ENCODE results near the gene IL17RA.
"Not testable (repeated sequence)": the region's sequence is repeated elsewhere in the genome, so short reads cannot be mapped to it uniquely, and the experiment has no call there.

The IL17RA gene

GRCh38 chr22:17084554-17085276 lies at the start of gene IL17RA:
IL17RA (plus strand) TSS chr22:17085000; CDS start chr22:17085092, 92 bp downstream.
- peak; percentile 93 for DNase-seq

DNA sequence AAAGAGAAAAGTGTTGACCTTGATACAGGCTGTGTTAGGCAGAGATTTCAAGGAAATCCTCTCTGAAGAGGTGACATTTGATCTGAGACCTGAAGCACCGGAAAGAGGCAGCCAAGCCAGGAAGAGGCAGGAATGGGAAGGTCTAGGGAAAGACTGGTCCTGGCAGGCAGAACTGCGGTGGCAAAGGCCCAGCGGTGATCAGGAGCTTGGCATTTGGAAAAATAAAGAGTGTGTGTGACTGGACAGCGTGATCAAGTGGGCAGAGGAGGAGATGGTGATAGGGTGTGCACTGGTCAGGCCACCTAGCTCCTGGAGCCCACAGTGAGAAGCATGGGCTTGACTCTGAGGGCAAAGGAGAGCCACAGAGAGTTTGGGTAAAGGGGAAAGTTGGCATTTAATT lies 49.6 kb upstream of the IL17RA start:
- DNase-seq: no peak

DNA sequence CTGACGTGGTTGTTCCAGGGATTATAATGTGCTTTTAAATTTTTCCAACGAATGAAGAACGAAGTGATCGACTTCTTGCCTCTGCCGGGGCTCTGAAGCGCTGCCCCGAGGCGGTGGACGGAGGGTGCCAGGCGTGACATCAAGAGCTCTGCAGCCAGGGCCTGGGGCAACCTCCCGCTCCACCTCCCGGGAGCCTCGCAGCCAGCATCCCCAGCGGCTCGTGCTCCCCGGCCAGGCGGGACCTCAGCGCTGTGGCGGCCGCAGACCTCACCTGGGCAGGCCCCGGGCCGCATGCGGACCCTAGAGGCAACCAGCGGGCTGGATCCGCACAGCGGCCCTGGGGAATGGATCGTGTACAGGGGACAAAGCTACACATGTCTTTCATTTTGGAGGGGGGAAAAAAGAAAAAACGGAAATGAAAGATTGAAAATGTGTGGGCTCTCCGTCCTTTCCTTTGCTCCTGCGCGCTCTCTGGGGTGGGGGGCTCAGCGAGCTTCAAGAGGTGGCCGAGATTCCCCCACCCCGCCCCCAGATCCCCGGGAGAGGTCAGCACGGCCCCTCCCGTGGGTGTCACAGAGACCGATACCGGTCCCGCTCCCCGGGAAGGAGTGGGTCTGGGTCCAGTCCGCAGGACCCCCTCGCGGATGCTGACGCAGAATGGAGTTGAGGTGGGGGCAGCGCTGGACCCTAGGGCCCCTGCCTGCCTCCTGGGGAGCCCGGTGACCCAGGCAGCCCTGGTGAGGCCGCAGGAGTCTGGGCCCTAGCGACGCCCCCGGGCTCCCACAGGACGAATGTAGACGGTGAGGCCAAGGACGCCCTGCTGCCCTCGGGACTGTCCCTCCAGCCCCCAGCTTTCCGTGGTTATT lies 48.6 kb upstream of the IL17RA start:
- not testable (repeated sequence) for DNase-seq

DNA sequence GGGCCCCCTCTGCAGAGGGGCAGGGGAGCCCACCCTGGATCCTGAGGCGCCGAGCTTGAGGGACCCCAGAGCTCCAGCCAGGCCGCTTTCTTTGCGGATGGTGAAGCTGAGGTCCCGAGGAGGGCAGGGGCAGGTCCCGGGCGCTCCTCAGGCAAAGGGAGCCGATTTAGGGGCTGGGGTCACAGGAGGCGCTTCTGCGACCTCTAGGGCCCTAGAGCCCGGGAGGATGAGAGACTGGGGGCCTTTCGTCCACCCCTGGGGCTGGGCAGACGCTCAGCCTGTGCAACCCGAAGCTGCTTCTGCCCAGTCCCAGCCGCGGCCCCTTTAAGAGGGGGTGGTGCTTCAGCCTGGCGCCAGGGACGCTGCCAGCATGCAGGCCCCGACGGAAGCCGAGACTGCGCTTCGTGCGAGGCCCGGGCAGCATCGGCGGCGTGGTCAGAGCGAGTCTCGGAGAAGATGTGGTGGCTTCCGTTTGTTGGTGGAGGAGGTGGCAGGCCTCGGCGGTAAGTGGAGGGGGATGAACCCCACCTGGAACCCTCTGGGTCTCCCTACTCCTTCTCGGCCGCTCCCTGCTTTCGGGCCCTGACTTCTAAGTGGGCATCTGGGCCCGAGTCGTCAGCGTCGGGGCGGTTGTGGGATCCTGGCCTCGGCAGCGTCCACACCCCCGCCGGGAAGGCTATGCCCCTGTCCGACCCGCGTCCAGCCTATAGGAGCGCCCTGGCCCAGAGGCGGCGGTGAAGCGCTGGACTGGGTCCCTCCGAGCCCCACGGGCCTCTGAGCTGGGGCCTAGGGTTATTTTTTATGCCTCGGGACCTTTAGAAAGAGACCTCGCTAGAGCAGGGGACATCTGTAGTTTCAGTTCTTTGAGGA lies 47.7 kb upstream of the IL17RA start:
- peak; percentile 56 for DNase-seq

GRCh38 chr22:17043521-17043920 lies 41.3 kb upstream of the IL17RA start:
- DNase-seq: no peak

GRCh38 chr22:17046566-17047348 lies 38.0 kb upstream of the IL17RA start:
- DNase-seq: no peak

GRCh38 chr22:17047656-17048055 lies 37.1 kb upstream of the IL17RA start:
- no peak for DNase-seq

- DNase-seq: no peak
Observed at GRCh38 chr22:17056058-17056457, 28.7 kb upstream of the IL17RA start.

- no peak for DNase-seq
Observed at GRCh38 chr22:17056807-17057206, 28.0 kb upstream of the IL17RA start.

GRCh38 chr22:17057959-17058814 lies 26.6 kb upstream of the IL17RA start:
- DNase-seq: peak; percentile 76

GRCh38 chr22:17060126-17060525 lies 24.7 kb upstream of the IL17RA start:
- DNase-seq: no peak

GRCh38 chr22:17063411-17064106 lies 21.2 kb upstream of the IL17RA start:
- DNase-seq: no peak

DNA sequence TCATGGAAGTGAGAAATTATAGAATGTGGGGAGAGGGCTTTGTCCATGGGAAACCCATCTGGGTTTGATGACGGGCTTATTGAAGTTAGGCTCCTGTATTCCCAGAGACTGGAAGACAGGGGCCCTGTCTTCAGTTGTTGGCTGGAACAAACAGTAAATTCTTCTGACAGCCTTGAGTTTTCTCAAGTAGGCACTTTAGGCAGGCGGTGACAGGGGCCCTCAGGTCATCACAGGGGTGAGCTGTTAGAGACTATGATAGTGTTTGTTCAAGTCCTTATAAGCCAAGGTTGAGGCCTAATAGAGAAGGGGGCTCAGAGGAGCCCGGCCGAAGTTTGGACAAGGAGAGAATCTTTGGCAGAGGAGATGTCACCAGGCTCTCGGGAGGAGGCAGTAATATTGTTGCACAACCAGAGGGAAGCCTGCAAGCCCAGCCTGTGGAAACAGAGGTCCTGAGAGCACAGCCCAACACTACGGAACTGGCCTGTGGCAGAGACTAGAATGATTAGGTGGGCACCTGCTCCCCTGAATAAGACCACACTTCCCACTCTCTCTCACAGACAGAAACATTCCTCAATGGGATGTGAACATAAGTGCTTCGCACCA lies 20.2 kb upstream of the IL17RA start:
- no peak for DNase-seq

DNA sequence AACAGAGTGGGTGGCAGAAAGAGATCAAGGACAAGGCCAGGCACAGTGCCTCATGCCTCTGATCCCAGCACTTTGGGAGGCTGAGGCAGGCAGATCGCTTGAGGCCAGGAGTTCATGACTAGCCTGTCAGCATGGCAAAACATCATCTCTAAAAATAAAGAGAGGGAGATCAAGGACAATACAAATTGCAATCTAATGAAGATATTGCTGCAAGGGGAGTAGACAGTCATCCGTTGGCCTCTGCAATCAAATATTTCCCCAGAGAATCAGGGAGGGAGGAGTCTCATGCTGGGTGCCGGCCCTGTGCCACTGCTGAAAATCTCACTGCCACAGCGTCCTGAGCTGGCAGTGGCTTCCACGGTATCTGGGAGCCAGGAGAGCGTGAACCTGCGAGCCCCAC lies 19.4 kb upstream of the IL17RA start:
- no peak for DNase-seq

DNA sequence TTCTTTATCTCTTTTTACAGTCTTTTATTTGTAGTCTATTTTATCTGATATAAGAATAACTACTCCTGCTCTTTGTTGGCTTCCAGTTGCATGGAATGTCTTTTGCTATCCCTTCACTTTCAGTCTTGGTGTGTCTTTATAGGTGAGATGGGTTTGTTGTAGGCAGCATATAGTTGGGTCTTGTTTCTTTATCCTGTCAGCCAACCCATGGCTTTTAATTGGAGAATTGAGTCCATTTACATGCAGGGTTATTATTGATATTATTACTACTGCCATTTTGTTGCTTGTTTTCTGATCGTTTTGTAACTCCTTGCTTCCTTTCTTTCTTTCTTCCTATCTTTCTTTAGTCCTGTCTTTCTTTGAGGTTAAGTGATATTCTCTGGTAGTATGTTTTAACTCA lies 11.9 kb upstream of the IL17RA start:
- DNase-seq: no peak

DNA sequence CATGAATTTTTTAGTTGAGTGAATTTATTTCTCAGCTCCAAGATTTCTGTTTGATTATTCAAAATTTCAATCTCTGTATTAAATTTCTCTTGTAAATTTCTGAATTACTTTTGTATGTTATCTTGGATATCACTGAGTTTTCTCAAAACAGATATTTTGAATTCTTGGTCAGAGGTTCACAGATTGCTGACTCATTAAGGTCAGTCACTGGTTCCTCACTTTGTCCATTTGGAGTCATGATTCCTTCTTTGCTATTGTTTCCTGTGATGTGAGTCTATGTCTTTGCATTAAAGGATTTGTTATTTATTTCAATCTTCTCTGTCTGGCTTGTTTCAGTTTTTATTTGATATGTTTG lies 10.2 kb upstream of the IL17RA start:
- DNase-seq: no peak

- no peak for DNase-seq
Observed at GRCh38 chr22:17077255-17077654, 7.5 kb upstream of the IL17RA start.

DNA sequence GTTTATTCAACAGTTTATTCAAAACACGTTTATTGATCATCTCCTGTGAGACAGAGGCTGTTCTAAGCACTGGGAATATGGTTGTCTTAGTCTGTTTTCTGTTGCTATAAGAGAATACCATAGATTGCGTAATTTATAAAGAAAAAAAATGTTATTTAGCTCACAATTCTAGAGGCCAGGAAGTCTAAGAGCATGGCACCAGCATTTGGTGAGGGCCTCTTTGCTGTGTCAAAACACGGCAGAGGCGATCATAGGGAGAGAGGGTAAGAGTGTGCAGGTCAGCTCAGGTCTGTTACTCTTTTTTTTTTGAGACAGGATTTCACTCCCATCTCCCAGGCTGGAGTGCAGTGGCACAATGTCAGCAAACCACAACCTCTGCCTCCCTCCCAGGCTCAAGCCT lies 5.2 kb upstream of the IL17RA start:
- DNase-seq: no peak

- DNase-seq: no peak
Observed at GRCh38 chr22:17083255-17083654, 1.5 kb upstream of the IL17RA start.

- DNase-seq: no peak
Observed at GRCh38 chr22:17083811-17084441, 874 bp upstream of the IL17RA start.
